Uterus (tissue), 4 donors: ENCODE measurements around the gene PLA2G4E. TPM values are rescaled to one million over a fixed set of nuclear protein-coding genes. Genes with fewer than 3 reads are reported as not detected.

Source experiments
- DNase-seq, 2 donors: peaks; one replicate each; pipeline ENCODE4 v3.0.0-alpha.2; 2019 to 2020
- H3K27ac ChIP-seq, 2 donors: fragments of 200-600 bp; sonication (generic); 1 replicate in 1 of 2; 2 replicates in 1 of 2; pipeline ENCODE4 v1.5.1; 2016 to 2018
- H3K27me3 ChIP-seq, 2 donors: fragments of 200-600 bp; sonication (generic); one replicate each; pipeline ENCODE4 v1.5.1; 2018 to 2019; ENCODE audit warnings: control low read depth in 1 of 2
- H3K36me3 ChIP-seq, 2 donors: fragments of 200-600 bp; sonication (generic); one replicate each; pipeline ENCODE4 v1.5.1; 2019; ENCODE audit warnings: control low read depth in 1 of 2
- H3K4me1 ChIP-seq, 2 donors: fragments of 200-600 bp; sonication (generic); one replicate each; pipeline ENCODE4 v1.5.1; 2018 to 2019; ENCODE audit warnings: control low read depth in 1 of 2
- H3K4me3 ChIP-seq, 2 donors: fragments of 200-600 bp; sonication (generic); 1 replicate in 1 of 2; 2 replicates in 1 of 2; pipeline ENCODE4 v1.5.1; 2018 to 2019; ENCODE audit warnings: mild to moderate bottlenecking in 1 of 2
- H3K9me3 ChIP-seq, 2 donors: fragments of 200-600 bp; sonication (generic); one replicate each; pipeline ENCODE4 v1.5.1; 2019; ENCODE audit warnings: control low read depth in 1 of 2
- CTCF ChIP-seq, 4 experiments: fragments of 200-600 bp in 2 of 4; fragments of 450-650 bp in 2 of 4; sonication (generic) in 2 of 4; IDR thresholded peaks; one replicate each; pipeline ENCODE4 v1.5.1; 2016 to 2019; ENCODE audit warnings: antibody characterized with exemption in 4 of 4, mild to moderate bottlenecking in 2 of 4, moderate library complexity in 1 of 4
- POLR2A ChIP-seq, 2 donors: fragments of 450-650 bp; IDR thresholded peaks; one replicate each; pipeline ENCODE4 v1.6.1; 2016; ENCODE audit warnings: antibody characterized with exemption in 2 of 2, mild to moderate bottlenecking in 1 of 2, moderate library complexity in 1 of 2
- intact Hi-C: fragments of 100-400 bp; cut with DNase I; formaldehyde crosslinking; loops from one replicate; pipeline ENCODE4 v1.15.1; 2023; ENCODE audit warnings: low total_unique reads
- total RNA-seq, 4 donors: library from RNA; depleted of rRNA in 3 of 4; stranded (reverse); fragments of >200 nt in 3 of 4; gene quantifications; one replicate each; pipeline versions ENCODE4 v1.1.0 to v1.2.4, GENCODE V29; 2014 to 2023
- donor health status: DM: yes; HTN: yes; CAD: no.

The PLA2G4E gene
- total RNA-seq, 4 donors from 2014 or later = not detected

- no peaks in the 10 kb centered on the region for H3K27me3 ChIP-seq
- peaks cover 0 to 13% of the 10 kb centered on the region in 2 donors for H3K4me1 ChIP-seq
- TF ChIP-seq CTCF (IDR thresholded peaks at IDR 0.05) (no peak), POLR2A (IDR thresholded peaks at IDR 0.05) (no peak)
- H3K27ac ChIP-seq = peak overlapping the region; percentile 61 to 63
- H3K9me3 ChIP-seq = no peaks in the 10 kb centered on the region
- intact Hi-C loops = no loop called here
- H3K4me3 ChIP-seq = no peak overlapping the region
- H3K36me3 ChIP-seq = no peaks in the 10 kb centered on the region
- DNase-seq = no peak
These were observed 77.1 kb downstream of the PLA2G4E start for GRCh38 chr15:41943543-41944312.

GRCh38 chr15:41942886-41943285, 78.0 kb downstream of the PLA2G4E start:
- peaks cover 0 to 13% of the 10 kb centered on the region in 2 donors for H3K4me1 ChIP-seq
- TF ChIP-seq POLR2A (IDR thresholded peaks at IDR 0.05) = no peak
- TF ChIP-seq CTCF (IDR thresholded peaks at IDR 0.05) = no peak
- peak overlapping the region in 1 of 2 donors; percentile 63 for H3K27ac ChIP-seq
- DNase-seq = no peak
- intact Hi-C loops = no loop called here
- H3K36me3 ChIP-seq = no peaks in the 10 kb centered on the region
- H3K9me3 ChIP-seq = no peaks in the 10 kb centered on the region
- no peaks in the 10 kb centered on the region for H3K27me3 ChIP-seq
- H3K4me3 ChIP-seq = no peak overlapping the region

- no peak for TF ChIP-seq CTCF (IDR thresholded peaks at IDR 0.05)
- TF ChIP-seq POLR2A (IDR thresholded peaks at IDR 0.05) = no peak
- H3K4me3 ChIP-seq = no peak overlapping the region
- H3K27ac ChIP-seq = peak overlapping the region in 1 of 2 donors; percentile 19
- intact Hi-C loops = no loop called here
- no peaks in the 10 kb centered on the region for H3K27me3 ChIP-seq
- H3K9me3 ChIP-seq = no peaks in the 10 kb centered on the region
- no peak for DNase-seq
- no peaks in the 10 kb centered on the region for H3K36me3 ChIP-seq
- peaks cover 0 to 13% of the 10 kb centered on the region in 2 donors for H3K4me1 ChIP-seq
These were observed 79.0 kb downstream of the PLA2G4E start for GRCh38 chr15:41941644-41942415.

GRCh38 chr15:41940441-41940857, 80.4 kb downstream of the PLA2G4E start:
- H3K9me3 ChIP-seq = no peaks in the 10 kb centered on the region
- no peaks in the 10 kb centered on the region for H3K36me3 ChIP-seq
- peaks cover 0 to 13% of the 10 kb centered on the region in 2 donors for H3K4me1 ChIP-seq
- H3K4me3 ChIP-seq = no peak overlapping the region
- intact Hi-C loops = no loop called here
- peak overlapping the region in 1 of 2 donors; percentile 19 for H3K27ac ChIP-seq
- no peak for DNase-seq
- no peak for TF ChIP-seq CTCF (IDR thresholded peaks at IDR 0.05)
- no peak for TF ChIP-seq POLR2A (IDR thresholded peaks at IDR 0.05)
- H3K27me3 ChIP-seq = no peaks in the 10 kb centered on the region

GRCh38 chr15:41939986-41940385, 80.9 kb downstream of the PLA2G4E start:
- H3K4me3 ChIP-seq = no peak overlapping the region
- H3K27ac ChIP-seq = no peak overlapping the region
- H3K36me3 ChIP-seq = no peaks in the 10 kb centered on the region
- DNase-seq = no peak
- intact Hi-C loops = no loop called here
- peaks cover 0 to 13% of the 10 kb centered on the region in 2 donors for H3K4me1 ChIP-seq
- no peaks in the 10 kb centered on the region for H3K27me3 ChIP-seq
- no peaks in the 10 kb centered on the region for H3K9me3 ChIP-seq
- TF ChIP-seq CTCF (IDR thresholded peaks at IDR 0.05) = no peak
